Sigmoid colon (tissue), 4 donors: ENCODE data around the gene ROBO1.

Source experiments
- CTCF ChIP-seq, 4 experiments: fragments of 450-650 bp in 3 of 4; fragments of 200-600 bp in 1 of 4; IDR thresholded peaks; one replicate each; pipeline ENCODE4 v1.5.1; 2016 to 2019; ENCODE audit warnings: antibody characterized with exemption in 4 of 4, mild to moderate bottlenecking in 3 of 4, moderate library complexity in 2 of 4
- EP300 ChIP-seq, 4 donors: sonication (generic); formaldehyde crosslinking; IDR thresholded peaks; one replicate each; pipeline ENCODE4 v1.6.1; 2017; ENCODE audit warnings: antibody characterized with exemption in 4 of 4
- POLR2A ChIP-seq, 2 donors: fragments of 450-650 bp; IDR thresholded peaks; one replicate each; pipeline ENCODE4 v1.6.1; 2016; ENCODE audit warnings: antibody characterized with exemption in 2 of 2, mild to moderate bottlenecking in 2 of 2, moderate library complexity in 2 of 2
- POLR2AphosphoS5 ChIP-seq, 4 donors: sonication (generic); formaldehyde crosslinking; IDR thresholded peaks; one replicate each; pipeline ENCODE4 v1.6.1; 2017; ENCODE audit warnings: antibody characterized with exemption in 4 of 4

DNA sequence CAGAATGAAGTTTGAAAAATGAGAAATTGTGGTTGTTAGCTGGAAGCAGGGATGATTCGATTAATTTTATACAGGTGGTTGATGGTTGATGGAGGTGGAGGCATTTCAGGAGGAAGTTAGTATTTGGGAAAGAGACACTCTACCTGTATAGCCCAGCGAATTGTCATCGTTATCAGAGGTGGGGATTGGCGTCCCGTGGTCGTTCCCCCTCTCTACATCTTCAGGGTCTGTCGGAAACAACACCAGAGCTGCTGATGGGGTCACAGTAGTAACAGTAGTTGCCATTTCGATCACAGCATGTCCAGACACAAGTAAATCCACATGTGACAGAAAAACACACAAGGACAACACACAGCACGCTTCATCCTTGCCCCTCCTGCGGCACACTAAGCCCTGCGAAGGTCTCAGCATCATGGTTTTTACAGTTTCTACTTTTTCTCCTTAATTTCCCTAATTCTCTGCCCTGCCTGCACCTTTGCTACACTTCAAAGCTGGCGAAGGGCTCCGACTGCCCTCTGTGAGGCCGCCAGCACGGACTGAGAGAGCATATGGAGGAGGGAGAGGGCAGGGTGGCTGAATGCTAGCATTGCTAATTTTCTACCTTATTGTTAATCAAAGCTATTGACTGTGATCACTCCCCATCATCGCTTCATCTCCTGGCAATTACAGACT, 642.3 kb downstream of the ROBO1 start:
- TF ChIP-seq CTCF (IDR thresholded peaks at IDR 0.05) (no peak), POLR2A (IDR thresholded peaks at IDR 0.05) (no peak), EP300 (IDR thresholded peaks at IDR 0.05) (no peak), POLR2AphosphoS5 (IDR thresholded peaks at IDR 0.05) (no peak)
